GM15510 (cell line): ENCODE measurements around the gene MYORG.

Experiments
- POLR2A ChIP-seq: IDR thresholded peaks from 3 replicates; pipeline ENCODE4 v1.6.1; 2011; ENCODE audit warnings: borderline replicate concordance; ENCODE audit not compliant: insufficient read length; ENCODE audit errors: extremely low read depth

The MYORG gene

DNA sequence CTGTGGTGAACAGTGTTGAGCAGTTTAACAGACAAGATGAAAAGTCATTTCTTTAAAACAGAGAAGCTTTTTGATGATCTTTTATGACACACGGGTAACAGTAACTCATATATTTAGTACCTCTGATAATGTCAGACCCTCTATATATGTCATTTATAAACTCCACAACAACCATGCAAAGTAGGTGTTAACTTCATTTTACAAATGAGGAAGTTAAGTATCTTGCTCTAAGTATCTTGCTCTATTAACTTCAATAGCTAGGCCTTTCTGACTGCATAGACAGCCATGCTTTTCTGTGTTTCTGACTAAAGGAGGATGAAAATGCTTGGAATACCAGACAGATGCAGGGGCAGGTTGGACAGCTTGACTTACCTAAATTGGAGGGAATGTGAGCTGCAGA lies 45.5 kb downstream of the MYORG start:
- TF ChIP-seq POLR2A: no peak

DNA sequence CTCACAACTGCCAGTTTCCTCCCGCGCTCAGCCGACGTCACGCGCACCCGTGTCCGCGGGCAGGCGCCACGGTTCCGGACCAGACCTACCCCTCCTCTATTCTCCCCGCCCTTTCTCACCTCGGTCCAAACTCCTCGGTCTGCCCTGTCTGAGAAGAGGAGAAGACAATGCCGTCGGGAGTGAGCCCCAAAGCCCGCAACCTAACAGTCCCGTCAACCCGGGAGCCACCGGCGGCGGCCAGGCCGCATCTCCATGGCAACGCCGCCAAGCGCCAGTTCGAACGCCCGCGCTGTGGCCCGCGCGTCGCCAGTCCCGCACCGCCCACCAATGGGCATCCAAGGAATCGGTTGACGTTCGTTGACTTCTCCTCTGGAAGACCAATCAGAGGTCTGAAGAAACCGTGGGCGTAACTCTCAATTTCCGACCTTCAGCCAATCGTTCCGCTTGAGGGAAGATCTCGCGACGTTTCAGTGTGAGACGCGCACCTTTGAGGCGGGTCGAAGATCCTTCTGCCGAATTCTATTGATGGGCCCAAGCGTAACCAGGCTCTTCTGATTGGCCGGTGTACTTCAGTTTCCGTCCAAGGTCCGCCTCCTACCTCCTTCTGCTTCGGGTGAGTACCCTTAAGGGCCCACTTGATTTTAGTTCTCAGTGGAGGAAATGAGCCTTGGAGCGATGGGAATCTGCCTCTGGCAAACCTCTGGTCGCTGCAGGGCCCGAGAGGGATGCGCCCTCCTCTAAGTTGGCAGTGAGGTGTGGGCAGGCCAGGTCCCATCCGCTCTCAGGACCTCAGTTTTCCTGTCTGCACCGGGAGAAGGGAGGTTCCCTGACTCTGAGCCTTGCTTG lies 47.5 kb downstream of the MYORG start, which contains the start of the genes KIF24 and NUDT2:
Gene KIF24, minus strand, starts transcription at position 282 of the 846 bp plus-strand sequence. CDS start 17,922 bp downstream, outside the sequence.
Gene NUDT2, plus strand, starts transcription at position 583 of the 846 bp plus-strand sequence. CDS start 9,471 bp downstream, outside the sequence.
- peak; percentile 69 for TF ChIP-seq POLR2A

DNA sequence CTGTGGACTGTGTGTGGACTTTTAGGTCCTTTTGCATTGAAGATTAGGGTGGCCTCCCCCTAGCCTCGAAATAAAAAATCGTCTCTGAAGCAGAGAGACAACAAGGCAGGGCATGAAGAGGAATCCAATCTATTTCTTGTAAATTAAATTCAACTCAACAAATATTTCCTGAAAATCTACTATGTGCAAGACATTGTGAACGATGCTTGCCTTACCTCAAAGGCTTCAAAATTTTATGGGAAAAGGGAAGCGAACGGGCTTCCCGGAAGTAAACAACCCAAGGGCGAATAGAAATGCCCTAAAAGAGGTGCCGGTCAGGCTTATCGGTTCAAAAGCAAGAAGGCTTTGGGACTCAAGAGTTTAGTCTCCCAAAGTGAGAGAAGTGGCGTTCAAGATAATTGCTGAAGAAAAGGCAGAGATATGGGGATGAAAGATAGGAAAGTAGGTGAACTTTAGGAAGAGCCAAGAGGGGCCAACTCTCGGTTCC lies 48.2 kb downstream of the MYORG start:
- no peak for TF ChIP-seq POLR2A

DNA sequence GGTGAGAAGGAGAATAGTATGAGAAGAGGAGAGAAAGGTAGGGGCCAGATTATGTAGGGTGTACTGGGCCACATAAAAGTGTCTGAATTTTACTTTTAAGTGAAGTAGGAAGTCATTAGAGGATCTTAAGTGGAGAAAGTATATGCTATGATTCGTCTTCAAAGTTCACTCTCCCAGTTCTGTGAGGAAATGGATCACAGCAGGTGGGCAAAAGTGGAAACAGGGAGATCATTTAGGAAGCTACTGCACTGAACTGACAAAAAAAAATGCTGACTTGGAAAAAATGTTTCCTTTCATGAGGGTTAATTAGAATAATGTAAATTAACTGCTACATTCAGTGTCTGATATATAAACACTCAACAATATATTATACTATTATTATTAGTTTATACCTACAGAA lies 50.0 kb downstream of the MYORG start:
- TF ChIP-seq POLR2A: no peak

DNA sequence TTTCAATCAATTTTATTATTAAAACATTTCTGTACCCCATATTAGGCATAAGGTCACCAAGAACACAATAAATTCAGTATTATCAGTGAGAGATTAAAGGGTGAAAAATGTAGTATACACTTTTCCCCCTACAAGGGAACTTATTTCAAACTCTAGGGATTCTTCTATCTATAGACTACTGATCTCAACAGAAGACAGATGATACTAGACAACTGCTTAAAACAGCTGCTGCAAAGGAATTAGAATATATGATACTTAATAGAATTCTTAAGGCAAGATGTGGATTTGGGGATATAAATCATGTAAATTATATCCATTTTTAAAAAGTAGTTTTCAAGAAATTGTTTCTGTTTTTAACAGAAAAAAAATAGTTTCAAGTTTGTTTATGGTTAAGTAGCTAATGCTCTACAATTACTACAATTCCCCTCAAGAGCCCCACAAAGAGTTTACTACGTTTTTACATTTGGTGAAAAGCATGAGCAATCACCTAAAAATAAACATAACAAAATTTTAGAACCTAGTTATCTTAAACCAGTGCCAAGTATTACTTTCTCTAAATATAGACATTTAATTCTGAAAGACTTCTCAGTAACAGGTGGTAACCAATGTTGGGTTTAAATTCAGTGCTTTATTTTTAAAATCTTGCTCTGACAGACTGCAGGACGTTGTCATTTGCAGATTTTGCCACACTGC lies 53.7 kb downstream of the MYORG start:
- no peak for TF ChIP-seq POLR2A

DNA sequence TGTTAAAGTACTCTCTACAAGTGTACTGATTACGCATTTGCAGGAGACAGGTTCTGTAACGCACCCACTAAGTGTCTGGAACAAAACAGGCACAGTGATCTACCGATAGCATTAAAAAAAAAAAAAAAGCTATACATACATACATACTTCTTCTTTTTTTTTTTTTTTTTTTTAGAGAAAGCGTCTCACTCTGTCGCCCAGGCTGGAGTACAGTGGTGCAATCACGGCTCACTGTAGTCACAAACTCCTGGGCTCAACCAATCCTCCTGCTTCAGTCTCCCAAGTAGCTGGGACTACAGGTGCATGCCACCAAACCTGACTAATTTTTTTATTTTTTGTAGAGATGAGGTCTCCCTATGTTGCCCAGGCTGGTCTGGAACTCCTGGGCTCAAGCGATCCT lies 55.2 kb downstream of the MYORG start:
- no peak for TF ChIP-seq POLR2A

DNA sequence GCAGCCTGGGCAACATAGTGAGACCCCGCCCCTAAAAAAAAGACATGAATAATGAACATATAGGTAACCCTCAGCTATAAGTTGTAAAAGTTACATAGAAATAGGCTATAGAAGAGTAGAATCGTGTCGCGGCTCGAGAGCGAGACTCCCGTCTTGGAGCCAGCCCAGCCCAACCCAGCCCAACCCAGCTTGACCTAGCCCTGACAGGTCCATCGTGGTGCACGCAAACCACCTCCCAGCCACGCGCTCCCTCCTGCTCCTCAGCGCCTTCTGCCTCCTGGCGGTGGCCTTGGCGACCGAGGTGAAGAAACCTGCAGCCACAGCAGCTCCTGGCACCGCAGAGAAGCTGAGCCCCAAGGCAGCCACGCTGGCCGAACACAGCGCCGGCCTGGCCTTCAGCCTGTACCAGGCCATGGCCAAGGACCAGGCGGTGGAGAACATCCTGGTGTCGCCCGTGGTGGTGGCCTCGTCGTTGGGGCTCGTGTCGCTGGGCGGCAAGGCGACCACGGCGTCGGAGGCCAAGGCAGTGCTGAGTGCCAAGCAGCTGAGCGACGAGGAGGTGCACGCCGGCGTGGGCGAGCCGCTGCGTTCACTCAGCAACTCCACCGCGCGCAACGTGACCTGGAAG lies 58.4 kb downstream of the MYORG start:
- TF ChIP-seq POLR2A: no peak

DNA sequence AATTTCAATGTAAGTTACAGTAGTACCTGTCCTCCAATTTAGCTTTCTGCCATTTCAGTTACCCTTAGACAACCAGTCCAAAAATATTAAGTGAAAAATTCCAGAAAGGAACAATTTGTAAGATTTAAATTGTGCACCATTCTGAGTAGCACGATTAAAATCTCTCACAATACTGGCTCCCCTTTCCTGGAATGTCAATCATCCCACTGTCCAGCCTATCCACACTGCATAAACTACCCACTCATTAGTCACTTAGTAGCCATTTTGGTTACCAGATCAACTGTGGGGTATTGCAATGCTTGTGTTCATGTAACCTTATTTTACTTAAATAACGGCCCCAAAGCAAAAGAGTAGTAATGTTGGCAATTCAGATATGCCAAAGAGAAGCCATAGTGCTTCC lies 59.3 kb downstream of the MYORG start:
- TF ChIP-seq POLR2A: no peak
